PC-9 (cell line): Measurements from ENCODE around the gene FASTKD1.

Source experiments
- CTCF ChIP-seq: fragments of 200-600 bp; sonication (generic); conservative IDR thresholded peaks from 2 replicates; pipeline ENCODE4 v1.6.1; 2017; ENCODE audit warnings: mixed run types, antibody characterized with exemption, mild to moderate bottlenecking, moderate library complexity
- EZH2 ChIP-seq: fragments of 200-600 bp; sonication (generic); IDR thresholded peaks from 2 replicates; pipeline ENCODE4 v1.8.0; 2017; ENCODE audit warnings: antibody characterized with exemption, low read depth

DNA sequence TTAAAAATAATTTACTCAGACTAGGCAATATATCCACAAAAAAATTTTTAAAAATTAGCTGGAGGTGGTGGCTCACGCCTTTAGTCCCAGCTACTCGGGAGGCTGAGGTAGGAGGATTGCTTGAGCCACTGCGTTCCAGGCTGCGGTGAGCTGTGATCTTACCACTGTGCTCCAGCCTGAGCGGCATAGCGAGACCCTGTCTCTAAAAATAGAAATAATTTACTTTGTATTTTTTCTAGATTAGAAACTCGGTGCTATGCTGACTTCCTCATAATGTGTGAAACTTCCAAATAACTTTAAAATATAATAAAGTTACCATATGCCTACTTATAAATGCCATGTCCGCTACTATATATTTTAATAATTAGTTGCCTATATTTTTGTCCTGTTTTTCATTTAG lies 17.1 kb upstream of the FASTKD1 start:
- no peak for TF ChIP-seq CTCF
- TF ChIP-seq EZH2: no peak
